SK-N-SH (cell line): ENCODE results near the gene KCTD21.

ENCODE experiments used
- CTCF ChIP-seq: fragments of 200-600 bp; sonication (generic); IDR thresholded peaks from 2 replicates; pipeline ENCODE4 v1.6.1; 2017; ENCODE audit warnings: antibody characterized with exemption, mild to moderate bottlenecking, moderate library complexity
- EP300 ChIP-seq, 2 experiments: IDR thresholded peaks; 2 replicates each; pipeline versions ENCODE4 v1.4.0 to v1.6.1; 2012; ENCODE audit warnings: borderline replicate concordance in 1 of 2, low read depth in 1 of 2, low read length in 1 of 2
- EZH2phosphoT487 ChIP-seq: fragments of 200-600 bp; sonication (generic); IDR thresholded peaks from 2 replicates; pipeline ENCODE4 v1.6.1; 2017; ENCODE audit warnings: low read depth, mixed run types, mild to moderate bottlenecking, antibody characterized with exemption, moderate library complexity, borderline replicate concordance
- GABPA ChIP-seq: IDR thresholded peaks from 2 replicates; pipeline ENCODE4 v1.4.0; 2012; ENCODE audit warnings: low read depth, mild to moderate bottlenecking
- IRF3 ChIP-seq: fragments of 150-350 bp; IDR thresholded peaks from 2 replicates; pipeline ENCODE4 v1.6.1; 2016; ENCODE audit warnings: mild to moderate bottlenecking, low read depth, low read length
- MAX ChIP-seq: IDR thresholded peaks from 2 replicates; pipeline ENCODE4 v1.4.0; 2012; ENCODE audit warnings: low read depth
- POLR2AphosphoS5 ChIP-seq: IDR thresholded peaks from 2 replicates; pipeline ENCODE4 v1.6.1; 2012; ENCODE audit warnings: low read depth, low read length
- RAD21 ChIP-seq: IDR thresholded peaks from 2 replicates; pipeline ENCODE4 v1.6.1; 2012; ENCODE audit warnings: mild to moderate bottlenecking, low read length
- RCOR1 ChIP-seq: fragments of 150-350 bp; IDR thresholded peaks from 2 replicates; pipeline ENCODE4 v1.6.1; 2017; ENCODE audit warnings: antibody characterized with exemption, low read length
- REST ChIP-seq: IDR thresholded peaks from 2 replicates; pipeline ENCODE4 v1.6.1; 2012; ENCODE audit warnings: mild to moderate bottlenecking, low read depth, low read length, moderate library complexity
- RFX5 ChIP-seq: IDR thresholded peaks from 2 replicates; pipeline ENCODE4 v1.6.1; 2012; ENCODE audit warnings: mild to moderate bottlenecking, improper control_type of control experiment, low read length
- SIN3A ChIP-seq: IDR thresholded peaks from 2 replicates; pipeline ENCODE4 v1.6.1; 2012; ENCODE audit warnings: low read depth, mild to moderate bottlenecking, low read length, moderate library complexity, borderline replicate concordance
- TCF12 ChIP-seq: IDR thresholded peaks from 2 replicates; pipeline ENCODE4 v1.4.0; 2012

GRCh38 chr11:78205256-78205655 is 16.8 kb upstream of the KCTD21 start:
- TF ChIP-seq POLR2AphosphoS5 (no peak), SIN3A (no peak), CTCF (no peak), MAX (no peak), EZH2phosphoT487 (no peak), RAD21 (no peak), EP300 (IDR thresholded peaks at IDR 0.05; ENCODE audit: borderline replicate concordance in 1 of 2, low read depth in 1 of 2, low read length in 1 of 2) (no peak), RCOR1 (no peak), GABPA (no peak), IRF3 (no peak), TCF12 (no peak), REST (no peak), RFX5 (no peak)
